NCI-H446 (cell line): Measurements from ENCODE around the gene ASCL4.
A peak's percentile ranks its signal among the peaks of the same experiment; 100 is the strongest.
"Not testable (repeated sequence)": the region's sequence is repeated elsewhere in the genome, so short reads cannot be mapped to it uniquely, and the experiment has no call there.

Experiments
- DNase-seq, 2 experiments: peaks; one replicate each; lab custom pipeline; 2025; lab: John Stamatoyannopoulos, UW

ASCL4 gene, protein sequence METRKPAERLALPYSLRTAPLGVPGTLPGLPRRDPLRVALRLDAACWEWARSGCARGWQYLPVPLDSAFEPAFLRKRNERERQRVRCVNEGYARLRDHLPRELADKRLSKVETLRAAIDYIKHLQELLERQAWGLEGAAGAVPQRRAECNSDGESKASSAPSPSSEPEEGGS

DNA sequence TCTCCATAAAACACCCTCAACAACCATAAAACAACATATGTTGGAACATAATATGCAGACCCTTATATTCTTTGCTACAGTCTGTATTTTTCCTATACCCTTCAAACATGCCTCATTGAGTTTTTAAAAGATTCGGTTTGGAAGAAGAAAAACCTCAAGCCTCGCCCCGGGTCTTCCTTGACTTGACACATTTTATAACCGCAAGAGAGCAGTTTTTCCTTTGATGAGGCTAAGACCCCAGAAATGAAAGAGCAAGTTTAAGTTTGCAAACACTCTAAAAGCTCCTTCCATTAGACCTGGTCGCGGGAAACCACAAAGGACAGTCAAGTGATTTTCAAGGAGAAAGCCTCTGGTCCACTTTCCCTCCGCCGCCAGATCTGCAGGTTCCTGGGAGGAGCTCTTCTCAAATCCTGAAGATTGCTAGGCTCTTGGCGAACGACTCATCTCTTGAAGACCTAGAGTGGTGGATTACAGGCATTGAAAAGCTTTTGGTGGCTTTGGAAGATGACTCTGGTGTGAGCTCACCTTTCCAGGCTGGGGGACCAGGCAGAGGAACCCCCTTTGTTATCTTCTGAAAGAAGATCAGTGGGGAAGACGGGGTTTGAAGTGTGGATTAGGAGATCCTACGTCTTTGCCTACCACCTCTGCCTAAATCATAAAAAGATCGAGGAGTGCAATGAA lies at the start of gene ASCL4:
Gene ASCL4, plus strand, starts transcription at position 356 of the 681 bp plus-strand sequence. CDS start 515 bp downstream, outside the sequence.
- DNase-seq: no peak

DNA sequence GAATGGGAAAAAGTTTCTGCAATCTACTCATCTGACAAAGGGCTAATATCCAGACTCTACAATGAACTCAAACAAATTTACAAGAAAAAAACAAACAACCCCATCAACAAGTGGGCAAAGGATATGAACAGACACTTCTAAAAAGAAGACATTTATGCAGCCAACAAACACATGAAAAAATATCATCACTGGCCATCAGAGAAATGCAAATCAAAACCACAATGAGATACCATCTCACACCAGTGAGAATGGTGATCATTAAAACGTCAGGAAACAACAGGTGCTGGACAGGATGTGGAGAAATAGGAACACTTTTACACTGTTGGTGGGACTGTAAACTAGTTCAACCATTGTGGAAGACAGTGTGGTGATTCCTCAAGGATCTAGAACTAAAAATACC lies 47.2 kb upstream of the ASCL4 start:
- not testable (repeated sequence) for DNase-seq

DNA sequence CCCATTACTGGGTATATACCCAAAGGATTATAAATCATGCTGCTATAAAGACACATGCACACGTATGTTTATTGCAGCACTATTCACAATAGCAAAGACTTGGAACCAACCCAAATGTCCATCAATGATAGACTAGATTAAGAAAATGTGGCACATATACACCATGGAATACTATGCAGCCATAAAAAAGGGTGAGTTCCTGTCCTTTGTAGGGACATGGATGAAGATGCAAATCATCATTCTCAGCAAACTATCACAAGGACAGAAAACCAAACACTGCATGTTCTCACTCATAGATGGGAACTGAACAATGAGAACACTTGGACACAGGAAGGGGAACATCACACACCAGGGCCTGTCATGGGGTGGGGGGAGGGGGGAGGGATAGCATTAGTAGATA lies 46.8 kb upstream of the ASCL4 start:
- DNase-seq: not testable (repeated sequence)

DNA sequence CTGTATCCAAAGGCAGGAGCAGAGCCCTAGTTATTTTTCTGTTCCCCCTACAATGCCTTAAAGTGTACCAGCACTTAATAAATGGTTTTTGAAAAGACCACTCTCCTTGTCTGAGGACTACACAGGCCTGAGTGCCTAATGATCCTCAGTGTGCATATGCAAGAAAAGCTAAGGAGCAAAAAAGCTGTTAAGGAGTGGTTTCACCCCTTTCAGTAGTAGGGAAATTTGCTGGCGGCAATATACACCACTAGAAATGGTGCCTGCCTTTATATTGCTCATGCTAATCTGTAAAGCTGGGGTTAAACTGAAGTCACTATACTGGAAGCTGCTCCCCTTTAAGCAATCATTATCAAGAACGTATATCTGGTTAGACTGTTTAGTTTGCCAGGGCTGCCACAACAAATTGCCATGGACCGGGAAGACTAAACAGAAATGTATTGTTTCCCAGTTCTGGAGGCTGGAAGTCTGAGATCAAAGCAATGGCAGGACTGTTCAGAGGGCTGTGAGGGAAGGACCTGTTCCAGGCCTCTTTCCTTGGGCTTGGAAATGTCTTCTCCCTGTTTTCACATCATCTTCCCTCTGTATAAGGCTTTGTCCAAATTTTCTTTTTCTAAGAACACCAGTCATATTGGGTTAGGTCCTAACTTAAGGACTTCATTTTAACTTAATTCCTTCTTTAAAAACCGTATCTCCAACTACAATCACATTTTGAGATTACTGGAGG lies 43.7 kb upstream of the ASCL4 start:
- no peak for DNase-seq

DNA sequence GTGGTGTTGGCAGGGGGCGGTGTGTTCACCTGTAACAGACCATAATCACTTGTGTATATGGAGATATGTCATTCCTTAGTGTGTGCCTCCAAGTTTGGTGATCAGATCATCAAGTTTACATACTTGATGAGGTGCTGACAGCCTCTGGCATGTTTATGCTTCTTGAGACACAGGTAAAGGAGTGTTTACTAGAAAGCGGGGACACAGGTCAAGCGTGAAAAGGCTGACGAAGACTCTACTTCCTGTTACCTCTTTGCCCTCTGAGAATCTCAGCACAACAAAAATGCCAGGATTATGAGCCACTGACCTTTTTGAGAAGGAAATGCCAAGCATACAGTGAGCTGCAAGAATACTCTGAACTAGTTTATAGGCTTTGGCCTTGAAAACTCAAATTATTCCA lies 43.1 kb upstream of the ASCL4 start:
- no peak for DNase-seq

DNA sequence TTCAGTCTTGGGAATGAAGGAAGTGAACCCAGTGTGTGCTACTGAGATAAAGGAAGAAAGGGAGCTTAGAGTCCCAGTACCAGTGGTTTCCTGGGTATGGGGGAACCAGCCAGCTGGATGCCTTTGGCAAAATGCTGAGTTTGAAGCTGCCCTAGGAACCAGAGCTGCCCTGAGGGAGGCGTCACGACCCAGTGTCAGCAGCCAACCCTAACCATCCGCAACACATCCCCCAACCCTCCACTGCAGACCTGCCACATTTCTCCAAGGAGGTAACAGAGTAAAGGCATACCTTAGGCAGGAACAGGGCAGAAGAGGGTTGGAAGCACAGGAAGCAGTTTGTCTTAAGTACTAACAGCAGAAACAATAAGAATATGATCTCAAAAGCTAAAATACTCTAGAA lies 42.1 kb upstream of the ASCL4 start:
- DNase-seq: no peak

DNA sequence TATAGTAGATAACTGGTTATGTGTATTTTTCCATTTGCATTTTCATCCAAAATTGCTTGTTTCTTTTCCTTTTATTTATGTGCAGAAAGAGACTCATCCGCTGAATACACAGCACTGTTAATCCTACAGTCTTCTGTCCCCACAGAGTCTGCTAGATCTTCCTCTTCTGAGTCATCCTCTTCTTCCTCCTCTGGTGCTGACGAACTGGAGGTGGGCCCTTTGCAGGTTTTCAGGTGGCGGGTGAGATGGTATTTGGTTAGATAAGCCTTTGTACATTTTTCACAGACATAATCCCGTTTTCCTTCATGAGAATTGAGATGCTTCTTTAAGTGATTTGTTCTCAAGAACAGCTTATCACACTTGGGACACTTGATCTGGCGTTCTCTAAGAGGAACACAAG lies 40.4 kb upstream of the ASCL4 start:
- no peak for DNase-seq

DNA sequence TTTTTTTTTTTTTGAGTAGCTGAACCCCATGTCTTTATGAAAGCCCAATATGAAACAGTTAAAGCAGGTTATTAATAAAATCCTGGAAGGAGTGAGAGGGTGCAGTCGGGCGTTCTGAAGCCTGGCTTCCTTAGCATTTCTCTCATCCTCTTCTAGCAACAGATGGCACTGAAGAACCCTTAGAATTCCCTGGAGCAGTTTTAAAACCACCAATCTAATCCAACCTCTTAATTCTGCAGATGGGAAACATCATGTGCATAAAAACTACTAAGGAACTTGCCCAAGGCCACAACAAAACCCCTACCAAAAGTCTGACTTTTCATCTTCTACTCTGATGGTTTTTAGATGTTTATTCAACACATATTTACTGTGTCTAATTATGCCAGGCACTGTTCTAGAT lies 38.7 kb upstream of the ASCL4 start:
- DNase-seq: no peak

DNA sequence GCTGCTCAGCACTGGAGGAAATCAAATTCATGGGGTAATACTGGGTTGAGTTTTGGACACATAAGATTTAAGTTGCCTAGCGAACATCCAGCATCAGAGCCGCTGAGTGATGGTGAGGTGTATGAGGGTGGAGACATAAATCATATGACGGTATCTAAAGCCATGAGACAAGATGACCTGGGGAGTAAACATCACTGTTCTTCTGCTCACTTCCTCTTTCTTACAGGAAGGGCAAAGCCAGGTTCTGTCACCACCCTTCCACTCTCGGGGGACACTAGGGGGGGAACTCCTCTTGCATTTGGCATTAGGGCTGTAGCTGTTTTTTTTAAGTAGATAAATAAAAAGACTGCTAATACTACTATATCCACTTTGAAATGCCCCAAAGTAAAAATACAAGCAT lies 37.6 kb upstream of the ASCL4 start:
- no peak for DNase-seq

DNA sequence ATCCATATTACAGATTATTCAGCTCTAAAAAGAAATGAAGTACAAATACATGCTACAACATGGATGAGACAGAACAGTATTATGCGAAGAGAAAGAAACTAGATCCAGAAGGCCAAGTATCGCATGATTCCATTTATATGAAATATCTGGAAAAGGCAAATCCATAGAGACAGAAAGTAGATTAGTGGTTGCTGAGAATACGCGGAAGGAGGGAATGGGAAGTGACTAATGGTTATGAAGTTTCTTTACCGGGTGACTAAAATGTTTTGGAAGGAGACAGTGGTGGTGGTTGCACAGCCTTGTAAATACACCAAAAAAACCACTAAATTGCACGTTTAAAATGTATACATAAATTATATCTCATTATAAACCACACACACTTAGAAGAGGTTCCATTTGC lies 26.0 kb upstream of the ASCL4 start:
- no peak for DNase-seq

DNA sequence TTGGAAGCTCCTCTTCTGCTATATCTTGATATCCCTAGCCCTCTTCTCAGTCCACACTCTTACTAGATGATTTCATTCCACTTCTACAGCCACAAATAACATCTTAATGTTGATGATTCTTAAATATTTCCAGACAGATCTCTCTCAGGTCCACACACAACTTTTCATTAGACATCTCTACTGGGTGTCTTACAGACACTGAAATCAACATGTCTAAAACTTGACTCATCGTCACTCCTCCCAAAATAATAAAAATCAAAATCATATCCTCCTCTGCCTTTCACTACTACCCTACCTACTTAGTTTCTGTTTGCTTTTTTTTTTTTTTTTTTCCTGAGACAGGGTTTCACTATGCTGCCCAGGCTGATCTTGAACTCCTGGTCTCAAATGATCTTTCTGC lies 25.4 kb upstream of the ASCL4 start:
- DNase-seq: no peak

DNA sequence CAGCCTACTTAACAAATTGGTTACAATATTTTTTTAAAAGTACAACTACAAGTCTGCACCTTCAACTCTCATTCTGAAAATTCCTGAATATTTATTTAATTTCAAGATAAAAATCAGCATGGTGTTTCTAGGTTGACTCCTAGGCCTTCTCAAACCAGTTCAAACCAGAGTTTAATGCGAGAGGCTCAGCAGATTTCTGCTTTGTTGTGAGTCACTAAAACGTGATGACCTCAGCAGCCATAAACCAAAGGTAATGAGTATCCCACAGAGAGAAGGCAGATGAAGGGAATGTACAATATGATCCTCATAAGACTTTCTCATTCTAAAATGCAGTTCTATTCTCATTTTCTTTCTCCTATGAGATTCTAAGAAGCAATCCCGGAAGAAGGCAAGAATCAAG lies 15.1 kb upstream of the ASCL4 start:
- peak in 1 of 2 experiments; percentile 25 for DNase-seq

DNA sequence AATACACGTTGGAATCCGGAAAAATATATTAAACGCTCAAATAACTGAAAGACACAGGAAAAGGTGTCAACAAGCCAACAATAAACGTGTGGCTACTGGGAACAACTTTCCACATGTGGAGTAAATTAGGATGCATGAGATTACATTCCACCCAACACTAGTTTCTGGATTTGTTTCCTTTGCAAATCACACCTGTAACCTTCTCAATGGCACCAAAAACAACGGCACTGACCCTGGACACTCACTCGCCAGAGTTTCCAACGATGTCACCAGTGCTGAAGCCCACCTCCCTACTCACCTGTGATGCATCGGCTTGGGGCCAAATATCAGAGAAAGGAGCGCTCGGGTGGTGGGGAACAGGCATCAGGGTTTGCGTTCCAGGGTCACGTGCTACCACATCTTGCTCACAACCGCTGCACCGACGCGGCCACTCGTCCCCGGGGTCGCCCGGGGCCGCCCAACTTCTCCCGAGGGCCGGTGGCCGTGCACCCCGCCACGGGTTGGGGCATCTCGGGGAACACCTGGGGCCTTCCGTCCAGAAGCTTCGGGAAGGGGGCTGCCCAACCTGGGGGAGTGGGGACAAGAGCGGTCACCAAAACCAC lies 14.2 kb upstream of the ASCL4 start:
- DNase-seq: no peak

DNA sequence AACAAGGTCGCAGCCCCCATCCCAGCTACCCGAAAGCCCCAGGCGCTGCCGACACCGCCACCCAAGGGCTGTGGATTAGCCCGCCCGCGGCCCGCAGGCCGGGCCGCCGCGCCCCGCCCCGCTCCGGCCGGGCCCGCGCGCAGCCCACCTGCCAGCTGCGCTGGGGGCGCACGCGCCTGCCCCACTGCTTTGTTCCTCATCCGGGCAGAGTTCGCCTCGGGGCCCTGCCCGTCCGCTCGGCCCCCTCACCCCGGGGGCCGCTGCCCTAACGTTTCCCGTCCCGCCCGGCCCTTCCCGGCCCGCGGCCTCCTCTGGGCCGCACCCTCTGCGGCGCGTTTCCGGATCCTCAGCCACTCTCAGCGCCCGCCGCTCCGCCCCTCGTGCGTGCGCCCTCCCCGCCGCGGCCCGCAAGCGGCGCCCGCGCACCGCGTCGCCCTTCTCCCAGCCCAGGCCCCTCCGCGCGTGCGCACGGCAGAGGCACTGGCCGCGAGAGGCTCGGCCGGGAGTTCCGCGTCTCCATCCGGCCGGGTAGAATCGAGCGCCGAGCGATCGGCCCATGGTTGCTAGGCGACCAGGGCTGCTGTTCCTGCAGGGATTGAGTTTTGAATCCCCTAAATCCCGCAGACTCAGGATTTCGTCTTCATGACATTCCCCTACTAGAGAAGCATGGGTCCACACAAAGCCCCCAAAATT lies 13.5 kb upstream of the ASCL4 start, which contains the start of gene PRDM4:
Gene PRDM4, minus strand, starts transcription at position 329 of the 693 bp plus-strand sequence. CDS start 622 bp downstream, outside the sequence.
- DNase-seq: peak; percentile 76 to 97

DNA sequence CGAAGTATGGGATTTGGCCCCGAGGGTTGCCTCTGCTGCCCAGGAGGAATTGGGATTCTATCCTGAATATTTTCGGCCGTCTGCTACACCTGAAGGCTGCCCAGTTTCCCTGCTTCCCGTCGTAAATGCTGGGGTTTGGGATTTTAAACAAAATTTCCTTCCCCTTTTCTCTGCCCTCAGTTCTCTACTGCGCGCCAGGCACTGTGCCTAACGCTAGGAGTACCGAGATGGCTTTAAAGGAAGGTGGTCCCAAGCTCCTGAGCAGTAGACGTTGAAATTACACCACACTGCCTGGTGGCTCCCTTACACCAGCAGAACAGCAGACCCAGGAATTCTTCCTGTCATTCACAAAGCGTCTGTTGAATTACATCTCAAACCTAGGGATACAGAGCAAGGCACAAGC lies 13.0 kb upstream of the ASCL4 start:
- no peak for DNase-seq

DNA sequence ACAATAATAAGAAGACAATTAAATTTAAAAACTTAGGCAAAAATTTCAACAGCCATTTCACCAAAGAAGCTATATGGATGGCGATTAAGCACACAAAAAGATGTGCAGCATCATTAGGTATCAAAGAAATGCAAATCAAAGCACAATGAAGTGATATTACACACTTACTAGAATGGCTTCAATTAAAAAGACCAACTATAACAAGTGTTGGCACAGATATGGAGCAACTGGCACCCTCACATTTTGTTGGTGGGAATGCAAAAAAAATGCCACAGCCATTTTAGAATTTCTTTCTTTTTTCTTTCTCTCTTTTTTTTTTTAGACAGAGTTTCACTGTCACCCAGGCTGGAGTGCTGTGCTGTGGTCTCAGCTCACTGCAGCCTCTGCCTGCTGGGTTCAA lies 11.6 kb upstream of the ASCL4 start:
- DNase-seq: no peak

DNA sequence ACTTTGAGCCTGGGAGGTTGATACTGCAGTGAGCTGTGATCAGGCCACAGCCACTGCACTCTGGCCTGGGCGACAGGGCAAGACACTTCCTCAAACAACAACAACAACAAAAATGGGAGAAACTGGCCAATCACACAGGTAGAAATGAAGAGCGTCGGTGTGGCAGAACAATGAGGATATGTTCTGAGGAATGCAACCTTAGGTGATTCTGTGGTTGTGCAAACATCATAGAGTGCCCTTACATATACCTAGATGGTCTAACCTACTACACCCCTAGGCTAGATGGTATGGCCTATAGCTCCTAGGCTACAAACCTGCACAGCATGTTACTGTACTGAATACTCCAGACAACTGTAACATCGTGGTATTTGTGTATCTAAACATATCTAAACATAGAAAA lies 9.9 kb upstream of the ASCL4 start:
- no peak for DNase-seq

DNA sequence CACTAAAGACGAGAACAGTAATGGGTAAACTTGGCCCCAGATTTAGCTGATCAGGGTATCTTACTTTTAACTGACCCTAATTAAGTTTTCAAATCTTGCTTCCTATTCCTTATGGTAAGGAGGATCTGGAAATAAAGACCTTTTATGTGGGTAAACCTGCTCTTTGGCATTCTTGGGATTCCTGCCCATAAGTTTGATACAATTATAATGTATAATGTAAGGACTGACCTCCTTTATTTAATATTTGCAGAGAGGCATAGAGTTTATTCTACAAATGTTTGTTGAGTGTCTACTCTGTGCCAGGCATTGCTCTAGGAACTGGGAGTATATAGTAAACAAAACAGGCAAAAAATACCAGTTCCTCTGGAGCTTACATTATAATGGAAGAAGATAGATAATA lies 9.2 kb upstream of the ASCL4 start:
- no peak for DNase-seq

DNA sequence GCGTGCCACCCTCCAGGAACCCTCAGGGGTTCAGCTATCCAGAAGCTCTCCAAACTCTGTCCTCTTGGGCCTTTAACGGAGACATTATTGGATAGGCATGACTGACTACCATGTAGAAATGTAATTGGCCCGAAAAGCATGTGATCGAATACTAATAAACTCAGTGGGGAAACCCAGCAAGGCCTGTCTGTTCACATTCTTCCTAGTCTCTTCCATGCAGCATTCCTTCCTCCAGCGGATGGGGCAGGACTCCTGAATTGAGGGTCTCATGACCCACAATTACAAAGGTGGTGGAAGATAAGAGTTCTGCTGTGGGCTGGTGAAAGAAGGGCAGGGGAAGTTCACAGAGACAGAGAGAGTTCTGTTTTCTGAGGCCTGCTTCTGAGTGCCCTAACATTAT lies 7.0 kb upstream of the ASCL4 start:
- no peak for DNase-seq

DNA sequence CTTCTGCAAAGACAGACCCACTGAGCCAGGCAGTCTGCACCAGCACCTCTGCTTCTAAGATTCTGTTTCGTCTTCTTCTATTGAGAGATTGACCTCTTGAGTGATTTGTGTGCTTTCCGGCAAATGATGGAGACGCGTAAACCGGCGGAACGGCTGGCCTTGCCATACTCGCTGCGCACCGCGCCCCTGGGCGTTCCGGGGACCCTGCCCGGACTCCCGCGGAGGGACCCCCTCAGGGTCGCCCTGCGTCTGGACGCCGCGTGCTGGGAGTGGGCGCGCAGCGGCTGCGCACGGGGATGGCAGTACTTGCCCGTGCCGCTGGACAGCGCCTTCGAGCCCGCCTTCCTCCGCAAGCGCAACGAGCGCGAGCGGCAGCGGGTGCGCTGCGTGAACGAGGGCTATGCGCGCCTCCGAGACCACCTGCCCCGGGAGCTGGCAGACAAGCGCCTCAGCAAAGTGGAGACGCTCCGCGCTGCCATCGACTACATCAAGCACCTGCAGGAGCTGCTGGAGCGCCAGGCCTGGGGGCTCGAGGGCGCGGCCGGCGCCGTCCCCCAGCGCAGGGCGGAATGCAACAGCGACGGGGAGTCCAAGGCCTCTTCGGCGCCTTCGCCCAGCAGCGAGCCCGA lies 703 bp downstream of the ASCL4 start:
- DNase-seq: no peak

DNA sequence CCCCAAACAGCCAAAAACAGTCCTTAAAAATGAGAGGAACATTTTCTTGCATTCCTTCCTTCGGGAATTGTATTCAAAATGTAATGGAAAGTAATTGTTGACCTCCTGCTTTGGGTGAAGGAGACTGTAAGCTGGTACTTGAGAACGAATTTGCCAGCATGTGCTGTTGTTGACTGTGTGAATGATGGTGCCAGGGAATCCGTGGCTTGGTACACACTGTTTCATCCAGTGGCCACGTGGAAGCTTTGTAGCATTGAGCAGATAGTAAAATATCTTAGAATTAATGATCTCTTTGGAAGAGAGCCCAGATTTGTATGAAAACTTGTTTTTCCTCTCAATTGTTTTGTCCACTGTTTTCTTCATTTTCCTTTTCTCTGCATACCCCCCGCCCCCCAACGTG lies 1.7 kb downstream of the ASCL4 start:
- DNase-seq: no peak
